GM19025 (cell line): ENCODE data around the gene NME5.

ENCODE experiments used
- ATAC-seq: cut with Tn5 transposase; IDR thresholded peaks from one replicate; pipeline ENCODE4 v1.9.1; 2021; ENCODE audit warnings: mild to moderate bottlenecking, low read depth, moderate library complexity; ENCODE audit not compliant: unreplicated experiment

NME5 gene

GRCh38 chr5:138140268-138140667 is 1.0 kb upstream of the NME5 start:
- ATAC-seq = no peak

GRCh38 chr5:138139781-138140090 is 508 bp upstream of the NME5 start:
- no peak for ATAC-seq

- ATAC-seq = no peak
Observed at GRCh38 chr5:138132543-138132942, 6.7 kb downstream of the NME5 start.

GRCh38 chr5:138129347-138129746 is 9.9 kb downstream of the NME5 start:
- ATAC-seq = no peak

GRCh38 chr5:138128334-138128733 is 10.9 kb downstream of the NME5 start:
- ATAC-seq = no peak

- ATAC-seq = no peak
Observed at GRCh38 chr5:138115254-138115653, 24.0 kb downstream of the NME5 start.

- ATAC-seq = no peak
Observed at GRCh38 chr5:138111937-138112336, 27.3 kb downstream of the NME5 start.

- ATAC-seq = no peak
Observed at GRCh38 chr5:138111181-138111580, 28.0 kb downstream of the NME5 start.

GRCh38 chr5:138110266-138110963 is 28.8 kb downstream of the NME5 start:
- ATAC-seq = no peak

GRCh38 chr5:138109463-138110265 is 29.6 kb downstream of the NME5 start:
- ATAC-seq = no peak

- ATAC-seq = no peak
Observed at GRCh38 chr5:138107213-138107612, 32.0 kb downstream of the NME5 start.

GRCh38 chr5:138105709-138106108 is 33.5 kb downstream of the NME5 start:
- ATAC-seq = no peak

- no peak for ATAC-seq
Observed at GRCh38 chr5:138103319-138103637, 36.0 kb downstream of the NME5 start.

- ATAC-seq = no peak
Observed at GRCh38 chr5:138102454-138103318, 36.5 kb downstream of the NME5 start.

- ATAC-seq = no peak
Observed at GRCh38 chr5:138096997-138097828, 42.0 kb downstream of the NME5 start.

GRCh38 chr5:138096363-138096762 is 42.9 kb downstream of the NME5 start:
- ATAC-seq = no peak

GRCh38 chr5:138095100-138095907 is 43.9 kb downstream of the NME5 start:
- no peak for ATAC-seq

- no peak for ATAC-seq
Observed at GRCh38 chr5:138093036-138093435, 46.2 kb downstream of the NME5 start.

GRCh38 chr5:138092301-138092700 is 46.9 kb downstream of the NME5 start:
- no peak for ATAC-seq

- ATAC-seq = no peak
Observed at GRCh38 chr5:138091685-138092084, 47.5 kb downstream of the NME5 start.
